GM21529 (cell line): ENCODE results near the gene HS2ST1.
A peak's percentile ranks its signal among the peaks of the same experiment; 100 is the strongest.

Experiments used
- ATAC-seq: cut with Tn5 transposase; IDR thresholded peaks from one replicate; pipeline ENCODE4 v1.9.1; 2021; ENCODE audit not compliant: unreplicated experiment

The HS2ST1 gene

GRCh38 chr1:87132284-87132870 is 217.9 kb downstream of the HS2ST1 start:
- no peak for ATAC-seq

DNA sequence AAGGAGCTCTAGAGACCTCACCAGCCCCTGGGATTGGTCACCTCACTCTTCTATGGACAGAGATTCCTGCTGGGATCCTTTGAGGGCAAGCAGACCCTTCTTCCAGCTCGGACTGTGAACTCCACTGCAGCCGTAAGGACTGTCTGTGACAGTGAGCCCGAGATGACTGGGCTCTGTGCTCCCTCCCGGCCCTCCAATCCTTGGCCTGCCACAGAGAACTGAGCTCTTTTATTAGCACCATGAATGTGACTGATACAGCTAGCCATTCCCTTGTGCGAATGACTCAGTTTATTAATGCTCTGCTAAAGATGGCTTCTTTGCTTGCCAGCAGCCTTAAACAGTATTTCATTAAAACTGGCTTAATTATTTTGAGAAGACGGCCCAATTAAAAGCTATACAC is 219.6 kb downstream of the HS2ST1 start:
- no peak for ATAC-seq

- no peak for ATAC-seq
Measured at GRCh38 chr1:87134625-87135328, 220.3 kb downstream of the HS2ST1 start.

GRCh38 chr1:87135329-87135712 is 220.9 kb downstream of the HS2ST1 start:
- no peak for ATAC-seq

- no peak for ATAC-seq
Measured at GRCh38 chr1:87136607-87137341, 222.3 kb downstream of the HS2ST1 start.

GRCh38 chr1:87137342-87137739 is 222.9 kb downstream of the HS2ST1 start:
- ATAC-seq: no peak

DNA sequence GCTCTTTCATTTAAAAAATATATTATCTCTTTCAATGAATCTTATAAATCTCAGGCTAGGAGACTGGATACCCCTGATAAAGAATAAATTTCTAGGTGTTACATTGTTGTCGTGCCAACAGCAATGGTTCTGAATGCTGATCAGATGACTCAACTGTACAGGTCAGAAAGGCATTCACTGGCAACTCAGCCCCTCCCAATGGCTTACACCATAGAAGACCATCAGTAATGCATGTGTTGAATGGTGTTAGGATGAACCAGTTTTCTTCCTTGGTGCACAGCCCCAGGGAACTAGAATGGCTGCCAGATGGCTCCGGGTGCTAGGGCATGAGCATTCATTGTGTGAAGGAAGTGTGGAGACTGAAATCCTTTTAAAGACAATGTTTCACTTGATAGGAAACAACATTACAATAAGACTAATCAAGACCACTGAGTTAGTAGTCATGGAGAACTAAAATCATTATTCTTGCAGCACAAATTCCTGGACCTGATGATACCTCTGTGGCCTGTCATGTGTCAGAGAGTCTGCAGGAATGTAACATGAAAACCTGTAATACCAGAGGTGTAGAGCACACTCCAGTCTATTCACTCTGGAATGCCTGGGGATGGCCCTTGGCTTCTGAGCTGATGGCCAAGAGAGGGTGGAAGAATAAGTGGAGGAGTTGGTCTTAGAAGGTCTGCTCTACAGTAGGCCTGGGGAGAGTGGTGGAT is 226.6 kb downstream of the HS2ST1 start:
- no peak for ATAC-seq

- ATAC-seq: no peak
Measured at GRCh38 chr1:87141556-87141955, 227.1 kb downstream of the HS2ST1 start.

- no peak for ATAC-seq
Measured at GRCh38 chr1:87143413-87144135, 229.1 kb downstream of the HS2ST1 start.

DNA sequence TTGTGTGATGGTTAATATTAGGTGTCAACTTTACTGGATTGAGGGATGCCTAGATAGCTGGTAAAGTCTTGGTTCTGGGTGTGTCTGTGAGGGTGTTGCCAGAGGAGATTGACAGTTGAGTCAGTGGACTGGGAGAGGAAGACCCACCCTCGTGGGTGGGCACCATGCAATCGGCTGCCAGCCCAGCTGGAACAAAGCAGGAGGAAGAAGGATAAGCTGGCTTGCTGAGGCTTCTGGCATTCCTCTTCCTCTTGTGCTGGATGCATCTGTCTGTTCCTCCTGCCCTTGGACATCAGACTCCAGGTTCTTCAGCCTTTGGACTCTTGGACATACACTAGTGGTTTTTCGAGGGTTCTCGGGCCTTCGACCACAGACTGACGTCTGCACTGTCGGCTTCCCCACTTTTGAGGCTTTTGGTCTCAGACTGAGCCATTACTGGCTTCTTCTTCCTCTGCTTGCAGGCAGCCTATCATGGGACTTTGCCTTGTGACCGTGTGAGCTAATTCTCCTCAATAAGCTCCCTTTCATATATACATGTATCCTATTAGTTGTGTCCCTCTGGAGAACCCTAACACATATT is 230.0 kb downstream of the HS2ST1 start:
- no peak for ATAC-seq

DNA sequence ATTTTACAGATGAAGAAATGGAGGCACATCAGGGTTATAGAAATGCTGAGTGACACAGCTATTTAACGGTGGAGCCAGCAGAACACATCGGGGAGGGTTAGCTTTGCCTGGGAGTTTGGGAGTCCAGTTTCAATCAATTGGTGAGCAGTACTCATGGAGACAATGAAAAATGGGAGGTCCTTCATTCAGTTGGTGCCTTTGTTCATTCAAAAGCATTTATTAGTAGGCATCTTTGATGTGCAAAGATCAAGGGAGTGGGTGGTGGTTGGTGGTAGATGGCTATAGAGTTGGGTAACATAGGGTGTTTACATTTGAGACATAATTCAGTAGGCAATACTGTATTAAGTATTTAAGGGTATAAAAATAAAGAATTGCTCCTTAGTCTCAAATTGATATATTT is 230.5 kb downstream of the HS2ST1 start:
- ATAC-seq: no peak

DNA sequence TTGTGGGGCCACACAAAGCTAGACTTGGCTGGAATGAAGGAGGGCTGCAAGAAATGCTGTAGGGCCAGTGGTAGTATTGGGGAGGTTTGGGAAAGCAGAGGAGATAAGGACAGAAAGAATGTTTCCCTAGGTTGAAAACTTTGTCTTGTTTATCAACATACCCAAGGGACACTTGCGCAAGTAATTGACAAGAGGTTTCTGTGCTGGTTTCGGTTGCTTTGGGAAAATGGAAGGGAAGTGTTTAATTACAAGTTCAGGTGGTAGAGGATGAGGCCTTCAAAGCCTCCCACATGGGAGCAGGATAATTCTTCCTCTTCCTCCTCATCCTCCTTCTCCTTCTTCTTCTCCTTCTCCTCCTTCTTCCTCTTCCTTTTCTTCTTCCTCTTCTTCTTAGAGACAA is 232.1 kb downstream of the HS2ST1 start:
- ATAC-seq: no peak

- ATAC-seq: no peak
Measured at GRCh38 chr1:87146986-87147385, 232.6 kb downstream of the HS2ST1 start.

DNA sequence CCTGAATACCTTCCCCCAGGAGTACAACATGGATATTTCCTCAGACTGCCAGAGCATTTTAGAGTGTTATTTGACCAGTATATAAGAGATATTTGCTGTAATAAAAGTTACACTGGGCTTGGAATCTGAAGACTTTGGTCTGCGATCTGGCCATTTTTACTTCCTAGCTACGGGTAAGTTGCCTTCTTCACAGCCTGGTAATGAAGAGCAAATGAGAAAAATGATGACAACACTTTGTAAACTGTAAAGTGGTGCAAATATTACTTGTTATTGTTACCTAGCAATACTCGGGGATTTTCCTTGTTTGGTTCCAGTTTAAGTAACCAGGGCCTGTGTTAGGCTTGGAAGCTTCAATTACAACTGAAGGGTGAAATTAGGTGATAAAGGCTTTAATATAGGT is 233.4 kb downstream of the HS2ST1 start:
- no peak for ATAC-seq

DNA sequence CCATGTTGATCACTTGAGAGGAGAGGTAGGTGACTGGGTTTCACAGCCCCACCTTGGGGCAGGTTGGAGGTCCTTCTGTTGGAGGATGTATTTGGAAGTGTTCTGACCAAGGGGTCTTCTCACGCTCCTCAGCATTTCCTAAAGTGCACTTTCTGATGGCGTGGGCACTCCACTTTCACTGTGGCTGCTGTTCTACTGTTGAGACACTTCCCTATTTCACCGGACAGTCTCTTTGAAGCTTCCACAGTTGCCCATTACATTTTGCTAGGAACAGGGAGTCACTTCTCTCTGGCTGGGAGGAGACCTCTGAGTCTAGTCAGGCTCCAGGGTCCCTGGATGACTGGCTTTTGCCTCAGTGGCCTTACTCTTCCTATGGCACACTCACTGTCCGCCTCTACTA is 234.2 kb downstream of the HS2ST1 start:
- no peak for ATAC-seq

DNA sequence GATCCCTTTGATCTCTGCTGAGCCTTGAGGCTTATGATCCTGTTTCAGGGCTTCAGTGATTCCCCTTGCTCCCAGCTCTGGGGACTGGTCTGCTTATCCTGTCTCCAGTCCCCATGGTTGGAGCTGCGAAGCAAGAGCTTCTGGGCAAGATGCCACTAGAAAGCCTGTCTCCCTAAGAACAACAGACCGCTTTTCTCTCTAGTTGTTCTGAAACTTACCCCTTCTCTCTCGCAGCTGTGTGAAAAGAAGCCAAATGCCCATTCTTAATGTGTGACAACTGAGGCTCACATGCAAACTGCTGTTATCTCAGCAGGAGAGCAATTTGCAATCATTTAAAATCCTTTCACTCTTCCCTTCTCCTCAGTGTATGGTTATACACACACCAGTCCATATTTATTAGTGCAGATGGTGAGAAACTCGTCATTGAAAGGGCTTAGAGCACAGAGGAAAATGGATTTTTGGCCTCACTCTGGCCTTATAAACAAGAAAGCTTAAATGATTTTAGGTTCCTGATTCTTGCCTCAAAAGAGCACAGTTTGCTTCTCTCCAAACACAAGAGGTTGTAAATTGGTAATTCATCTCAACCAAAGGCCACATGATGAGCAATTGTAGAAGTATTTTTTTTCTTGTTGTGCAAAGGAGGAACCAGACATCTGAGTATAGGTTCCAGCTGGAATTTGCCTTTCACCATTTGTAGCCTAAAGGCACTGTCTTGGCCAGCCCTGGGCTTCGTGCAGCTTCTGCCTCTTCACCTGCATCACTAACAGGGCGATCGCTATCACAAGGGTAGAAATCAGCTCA is 235.0 kb downstream of the HS2ST1 start:
- no peak for ATAC-seq

DNA sequence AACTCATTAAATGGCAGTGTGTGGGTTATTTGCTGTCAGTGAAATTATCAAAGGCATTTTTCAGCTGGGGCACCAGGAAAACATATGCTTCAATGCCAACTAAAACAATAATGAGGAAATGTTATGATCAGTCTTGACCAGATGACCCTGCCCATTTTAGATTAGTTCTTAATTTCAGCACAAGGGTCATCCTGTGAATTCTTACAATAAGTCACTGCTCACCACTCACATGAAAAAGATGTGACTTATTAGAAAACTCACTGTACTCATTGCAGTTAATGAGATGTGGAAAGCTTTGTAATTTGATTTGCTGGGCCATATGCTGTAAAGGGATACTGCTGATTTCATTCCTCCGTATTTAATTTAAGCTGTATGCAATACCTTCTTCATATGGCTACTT is 235.7 kb downstream of the HS2ST1 start:
- no peak for ATAC-seq

DNA sequence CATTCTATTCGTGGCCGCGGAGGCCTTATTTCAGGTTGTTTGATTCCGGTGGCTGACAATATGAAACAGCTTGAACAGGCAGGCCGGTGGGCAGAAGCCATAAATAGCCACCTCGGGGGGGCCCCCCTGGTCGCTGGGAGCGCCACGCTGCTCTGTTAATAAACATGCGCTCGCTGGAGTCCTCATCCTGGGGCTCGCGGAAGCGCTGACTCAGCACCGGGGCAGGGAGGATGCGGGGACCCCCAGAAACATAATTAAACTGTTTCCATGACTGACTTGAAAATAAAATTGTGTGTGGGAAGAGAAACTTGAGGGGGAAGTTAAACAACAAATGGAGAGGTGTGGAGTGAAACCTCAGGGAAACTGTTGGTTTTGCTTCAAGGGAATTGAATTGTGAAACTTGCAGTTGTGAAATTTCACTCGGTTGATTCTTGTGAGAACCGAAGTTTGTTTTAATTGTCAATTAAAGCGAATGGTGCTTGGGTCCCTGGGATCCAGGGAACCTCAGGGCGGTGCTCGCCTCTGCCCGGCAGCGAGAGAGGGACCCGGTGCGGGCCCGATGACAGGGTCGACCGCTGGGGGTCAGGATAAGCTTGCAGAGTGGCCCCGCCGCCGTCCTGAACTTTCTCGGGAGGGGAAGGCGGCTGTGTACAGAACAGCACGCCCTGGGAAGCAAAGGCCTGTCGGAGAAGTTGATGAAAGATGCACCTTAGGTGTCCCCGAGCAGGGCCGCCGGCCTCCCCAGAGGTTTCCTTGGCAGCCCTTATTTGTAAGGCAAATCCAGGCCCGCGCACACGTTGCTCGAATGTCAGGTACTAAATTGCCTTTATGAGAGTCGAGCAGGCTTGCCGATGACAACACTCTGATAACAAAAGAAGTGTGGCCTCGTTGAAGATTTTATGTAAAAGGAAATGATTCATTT is 237.3 kb downstream of the HS2ST1 start:
- ATAC-seq: peak; percentile 86

DNA sequence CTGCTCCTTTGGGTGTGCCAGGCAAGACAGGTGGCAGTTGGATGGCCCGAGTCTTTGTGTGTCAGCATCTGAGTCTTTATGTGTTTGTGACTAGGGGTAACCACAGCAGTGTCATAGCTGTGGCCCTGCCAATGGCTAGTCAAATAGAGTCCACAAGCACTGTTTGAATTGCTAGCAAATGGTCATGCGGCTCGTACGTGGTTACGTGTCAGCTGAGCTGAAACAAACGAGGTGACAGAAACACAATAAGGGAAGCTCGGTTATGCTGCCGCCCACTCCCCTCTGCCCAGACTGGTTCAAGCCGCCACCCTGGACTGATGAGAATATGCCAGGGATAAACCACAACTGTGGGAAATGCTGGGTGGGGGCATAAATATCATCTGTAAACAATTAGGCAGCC is 239.9 kb downstream of the HS2ST1 start:
- ATAC-seq: no peak
